Activated CD8-positive, alpha-beta memory T cell treated with anti-CD3 and anti-CD28 coated beads for 4 hours (primary cell): Measurements from ENCODE around the gene GMDS.

Experiments
- DNase-seq, 2 donors: peaks; one replicate each; pipeline ENCODE4 v3.0.0-alpha.2; 2020; ENCODE audit warnings: low read depth in 2 of 2

The GMDS gene

DNA sequence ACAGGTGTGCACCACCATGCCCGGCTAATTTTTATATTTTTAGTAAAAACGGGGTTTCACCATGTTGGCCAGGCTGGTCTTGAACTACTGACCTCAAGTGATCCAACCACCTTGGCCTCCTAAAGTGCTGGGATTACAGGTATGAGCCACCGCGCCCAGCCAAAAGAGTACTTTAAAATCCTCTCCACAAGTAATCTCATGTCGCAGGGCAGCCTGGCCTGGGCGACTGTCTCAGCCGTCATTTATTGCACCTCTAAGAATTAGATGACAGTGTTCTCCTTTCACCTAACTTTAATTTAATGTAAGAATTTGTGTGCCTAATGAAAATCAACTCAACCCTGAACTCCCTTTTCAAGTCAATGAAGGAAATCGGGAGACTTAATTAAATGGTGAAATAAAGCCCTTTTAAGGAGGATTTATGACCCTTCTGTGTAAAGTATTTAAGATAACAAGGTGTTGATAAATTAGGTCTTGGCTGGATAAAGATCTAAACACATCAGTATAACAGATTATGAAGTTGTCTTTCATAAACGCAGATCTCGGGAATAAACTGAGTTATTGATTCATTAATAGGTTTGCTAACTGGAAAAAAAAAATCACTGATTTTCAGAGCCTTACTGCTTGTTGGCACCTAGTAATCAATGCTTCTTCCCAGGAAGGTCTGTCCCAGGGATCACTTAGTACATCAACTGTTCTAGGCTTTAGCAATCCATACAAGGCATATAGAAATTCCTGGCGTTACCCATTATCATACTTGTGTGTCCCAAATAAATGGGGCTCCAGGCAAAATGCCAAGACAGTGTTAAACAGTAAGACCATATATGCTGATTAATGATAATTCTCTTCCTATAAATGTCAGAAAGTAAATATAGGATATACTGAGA lies 209.3 kb downstream of the GMDS start:
- no peak for DNase-seq

DNA sequence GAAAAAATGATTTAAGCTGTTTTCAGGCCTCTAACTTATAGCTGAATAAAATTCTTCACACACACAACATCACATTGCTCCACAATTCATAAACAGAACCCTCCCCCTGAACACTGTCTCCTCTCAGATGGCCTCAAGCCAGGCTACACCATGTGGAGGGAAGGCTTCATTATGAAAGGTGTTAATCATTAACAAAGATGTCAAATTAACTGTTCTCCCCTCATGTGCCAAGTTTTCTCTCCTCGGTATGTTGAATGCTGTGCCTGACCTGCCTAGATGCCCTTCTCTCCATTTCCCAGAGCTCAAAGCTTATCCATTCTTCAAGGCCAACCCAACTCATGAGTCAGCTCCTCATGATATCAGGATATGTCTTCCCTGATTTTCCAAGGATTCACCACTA lies 210.4 kb downstream of the GMDS start:
- DNase-seq, result no peak

DNA sequence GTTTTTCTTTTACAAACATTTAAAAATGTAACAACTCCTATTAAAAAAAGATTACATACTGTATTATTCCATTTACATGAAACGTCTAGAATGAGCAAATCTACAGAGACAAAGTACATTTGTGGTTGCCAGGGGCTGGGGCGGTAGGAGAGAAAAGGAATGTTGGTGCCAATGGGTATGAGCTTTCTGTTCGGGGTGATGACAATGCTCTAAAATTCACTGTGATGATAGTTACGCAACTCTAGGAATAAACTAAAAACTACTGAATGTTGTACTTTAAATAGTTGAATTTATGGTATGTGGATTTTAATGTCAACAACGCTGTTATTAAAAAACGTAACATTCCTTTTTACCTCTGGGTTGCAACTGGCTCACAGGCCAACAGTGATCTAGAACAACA lies 211.1 kb downstream of the GMDS start:
- no peak for DNase-seq

DNA sequence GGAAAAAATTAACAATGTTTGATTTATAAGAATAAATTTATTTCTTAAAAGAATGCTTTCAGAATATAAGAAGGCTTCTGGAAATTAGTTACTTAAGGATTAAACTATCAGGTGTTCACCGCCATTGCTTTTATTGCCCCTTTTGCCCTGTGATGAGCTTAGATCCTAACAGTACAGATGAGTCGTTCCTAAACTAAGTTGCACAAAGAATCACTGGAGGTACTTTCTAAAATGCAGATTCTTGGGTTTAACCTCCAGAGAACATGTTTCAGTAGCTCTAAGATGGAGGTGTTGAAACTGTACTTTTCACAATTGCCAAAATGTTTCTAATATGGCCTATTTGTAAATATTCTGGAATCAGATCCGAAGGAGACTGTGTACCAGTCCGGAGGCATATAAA lies 211.9 kb downstream of the GMDS start:
- no peak for DNase-seq

DNA sequence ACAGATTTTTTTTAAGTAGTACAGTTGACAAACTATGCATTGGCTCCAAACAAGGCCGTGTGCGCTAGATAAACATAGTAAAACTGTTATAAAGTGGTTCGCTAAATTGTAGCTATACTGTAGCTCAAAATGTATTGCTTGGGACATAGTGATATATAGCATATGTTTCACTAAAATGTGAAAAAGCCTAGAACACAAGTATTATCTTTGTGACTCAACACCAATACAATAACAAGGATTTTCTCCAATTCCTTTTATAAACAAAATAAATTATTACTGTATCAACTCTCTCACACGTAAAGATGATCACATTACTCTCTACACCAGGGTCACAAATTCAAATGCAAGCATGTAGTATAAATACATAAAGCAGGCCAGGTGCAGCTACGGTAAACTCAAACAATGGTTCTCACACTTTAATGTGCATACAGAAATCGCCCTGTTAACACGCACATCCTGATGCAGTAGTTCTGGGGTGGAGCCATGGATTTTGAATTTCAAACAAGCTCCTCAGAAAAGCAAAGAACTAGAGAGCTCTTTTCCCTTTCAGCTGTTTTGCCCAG lies 214.6 kb downstream of the GMDS start:
- DNase-seq, result no peak

DNA sequence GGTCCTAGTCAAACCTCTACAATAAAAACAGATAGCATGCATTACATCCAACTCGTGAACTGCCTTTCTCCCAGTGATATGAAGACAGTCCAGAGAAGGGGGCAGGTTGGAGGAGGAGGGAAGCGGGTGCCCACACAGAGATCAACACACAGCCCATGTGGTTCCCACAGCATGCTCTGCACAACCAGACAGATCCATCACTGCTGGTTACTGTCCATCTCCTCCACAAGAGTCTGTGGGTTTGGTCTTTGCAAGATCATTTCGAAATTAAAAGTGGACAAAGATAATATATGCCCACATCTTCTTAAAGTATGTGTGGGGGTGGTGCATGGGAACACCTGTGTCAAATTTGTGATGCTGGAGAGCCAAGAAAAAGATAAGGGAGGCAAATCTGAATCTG lies 215.5 kb downstream of the GMDS start:
- no peak for DNase-seq

DNA sequence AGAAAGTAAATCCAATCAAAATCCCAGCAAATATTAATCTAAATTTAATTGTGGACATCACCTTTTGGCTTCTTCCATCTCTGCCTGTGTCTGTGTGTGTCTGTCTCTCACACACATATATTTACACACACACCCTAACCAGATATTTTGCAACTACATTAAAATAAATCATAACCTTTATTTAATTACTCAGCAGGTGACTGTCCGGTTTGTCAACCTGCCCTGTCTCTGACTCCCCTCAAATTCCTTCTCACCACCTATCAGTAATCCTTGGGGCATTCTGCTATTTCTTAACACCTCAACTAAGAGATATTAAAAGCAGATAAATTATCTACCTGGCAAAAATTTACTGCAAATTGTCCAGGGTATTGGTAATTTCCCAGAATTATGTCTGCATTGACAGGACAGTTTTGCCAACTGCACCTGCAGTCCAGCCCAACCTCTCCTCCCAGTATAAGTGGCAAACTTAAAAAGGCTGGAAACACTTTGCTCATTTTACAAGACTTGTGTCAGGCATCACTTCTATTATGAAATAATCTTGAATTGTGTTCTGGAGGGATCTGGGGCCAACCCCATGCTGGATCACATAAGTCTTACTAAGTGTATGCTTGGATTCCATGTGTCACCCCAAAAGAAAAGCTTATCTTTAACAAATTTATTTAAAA lies 216.1 kb downstream of the GMDS start:
- DNase-seq, result no peak

DNA sequence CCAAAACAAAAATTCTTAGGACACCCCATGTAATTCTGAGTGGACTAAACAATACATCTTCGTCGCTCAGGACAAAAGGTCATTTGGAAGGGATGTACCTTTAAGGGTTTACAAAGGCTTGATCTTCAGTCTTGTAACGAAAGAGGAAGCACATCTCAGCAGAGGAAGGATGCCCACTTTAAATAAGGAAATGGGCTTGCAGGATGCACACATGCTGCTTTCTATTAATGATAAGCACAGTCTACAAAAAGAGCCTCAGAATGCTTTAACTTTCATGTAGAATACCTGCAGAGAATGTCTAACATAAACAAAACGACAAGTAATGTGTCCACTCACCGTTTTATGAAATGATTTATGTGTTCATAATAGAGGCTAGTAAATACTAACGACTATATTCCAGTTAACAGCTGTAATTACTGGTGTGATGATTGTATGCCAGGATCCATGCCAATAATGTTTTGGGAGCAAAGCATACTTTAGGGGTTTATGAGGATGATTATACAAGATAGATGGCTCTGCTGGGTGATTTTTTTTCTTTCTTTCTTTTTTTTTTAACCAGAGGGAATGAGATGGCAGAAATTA lies 216.9 kb downstream of the GMDS start:
- DNase-seq, result no peak

DNA sequence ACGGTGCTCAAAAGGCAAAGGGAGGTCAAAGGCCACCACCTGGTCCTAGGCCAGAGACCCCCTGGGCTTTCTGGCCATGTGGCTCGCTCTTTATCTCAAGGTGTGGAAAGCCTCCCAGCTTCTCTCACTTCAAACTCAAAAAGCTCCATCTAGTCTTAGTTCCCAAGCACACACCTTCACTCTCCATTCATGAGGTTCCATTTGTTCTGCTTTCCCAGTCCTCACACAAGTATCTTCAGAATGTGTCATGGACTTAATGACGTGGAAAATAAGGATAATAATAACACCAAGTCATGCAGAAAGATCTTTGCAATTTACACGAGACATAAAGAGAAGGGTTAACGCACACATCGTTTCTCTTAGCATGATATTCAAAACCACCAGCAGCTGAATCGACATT lies 219.3 kb downstream of the GMDS start:
- DNase-seq, result no peak

DNA sequence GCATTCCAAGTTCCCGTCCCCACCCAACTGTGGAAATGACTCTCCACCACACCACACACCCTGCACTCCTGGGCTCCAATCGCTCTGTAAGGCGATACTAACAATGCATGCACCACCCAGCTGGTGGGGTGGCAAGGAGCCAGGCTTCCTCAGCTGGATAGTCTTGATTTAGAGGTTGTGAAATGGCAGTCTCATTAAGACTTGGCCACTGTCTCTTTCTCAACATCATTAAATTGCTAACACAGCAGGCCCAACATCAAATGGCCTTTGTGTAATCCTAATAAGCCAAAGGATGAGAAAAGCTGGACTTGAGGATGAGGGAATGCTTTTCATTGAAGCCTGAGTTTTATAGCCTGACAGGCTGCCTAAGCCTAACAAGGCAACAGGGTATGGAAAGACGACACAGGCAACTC lies 223.7 kb downstream of the GMDS start:
- DNase-seq, result no peak

DNA sequence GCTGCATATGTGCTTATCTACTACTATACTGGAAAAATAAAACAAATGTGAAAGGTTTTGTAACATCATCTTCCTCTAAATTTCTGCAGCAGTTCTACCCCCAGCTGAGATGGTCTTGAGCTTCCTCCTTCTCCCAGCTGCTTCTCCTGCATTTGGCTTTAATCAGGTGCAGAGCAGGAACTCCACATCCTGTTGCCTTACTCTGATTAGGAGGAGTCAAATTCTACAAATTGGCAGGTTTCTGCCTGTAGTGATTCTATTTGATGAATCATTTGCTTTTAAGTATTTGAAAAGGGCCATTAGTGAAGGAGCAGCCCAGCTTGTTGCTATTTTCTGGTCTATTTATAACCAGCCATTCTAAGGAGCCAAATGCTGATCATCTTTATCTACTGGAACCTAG lies 224.5 kb downstream of the GMDS start:
- DNase-seq, result no peak

DNA sequence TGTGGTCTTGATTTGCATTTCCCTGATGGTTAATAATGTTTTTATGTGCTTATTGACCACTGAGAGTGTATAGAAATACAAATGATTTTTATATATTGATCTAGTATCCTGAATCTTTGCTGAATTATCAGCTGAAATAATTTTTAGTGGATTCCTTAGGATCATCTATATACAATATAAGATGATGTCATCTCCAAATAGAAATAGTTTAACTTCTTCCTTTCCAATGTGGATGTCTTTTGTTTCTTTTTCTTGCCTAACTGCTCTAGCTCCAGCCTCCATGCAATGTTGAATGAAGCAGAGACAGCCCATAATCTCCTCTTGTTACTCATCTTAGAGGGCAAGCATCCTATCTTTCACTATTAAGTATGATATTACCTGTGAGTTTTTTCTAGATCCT lies 226.4 kb downstream of the GMDS start:
- DNase-seq, result no peak

DNA sequence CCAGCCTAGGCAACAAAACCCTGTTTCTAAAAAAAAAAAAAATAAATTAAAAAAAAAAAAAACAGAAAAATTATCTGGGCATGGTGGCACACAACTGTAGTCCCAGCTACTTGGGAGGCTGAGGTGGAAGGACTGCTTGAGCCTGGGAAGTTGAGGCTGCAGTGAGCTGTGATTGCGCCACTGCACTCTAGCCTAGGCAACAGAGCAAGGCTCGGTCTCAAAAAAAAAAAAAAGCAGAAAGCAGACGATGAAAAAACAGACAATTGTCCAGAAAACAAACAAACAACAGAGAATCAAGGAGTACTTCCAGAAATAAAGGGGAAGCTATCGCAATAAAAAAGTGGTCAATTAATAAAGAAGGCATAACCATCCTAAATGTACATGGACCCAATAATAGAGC lies 229.4 kb downstream of the GMDS start:
- no peak for DNase-seq

DNA sequence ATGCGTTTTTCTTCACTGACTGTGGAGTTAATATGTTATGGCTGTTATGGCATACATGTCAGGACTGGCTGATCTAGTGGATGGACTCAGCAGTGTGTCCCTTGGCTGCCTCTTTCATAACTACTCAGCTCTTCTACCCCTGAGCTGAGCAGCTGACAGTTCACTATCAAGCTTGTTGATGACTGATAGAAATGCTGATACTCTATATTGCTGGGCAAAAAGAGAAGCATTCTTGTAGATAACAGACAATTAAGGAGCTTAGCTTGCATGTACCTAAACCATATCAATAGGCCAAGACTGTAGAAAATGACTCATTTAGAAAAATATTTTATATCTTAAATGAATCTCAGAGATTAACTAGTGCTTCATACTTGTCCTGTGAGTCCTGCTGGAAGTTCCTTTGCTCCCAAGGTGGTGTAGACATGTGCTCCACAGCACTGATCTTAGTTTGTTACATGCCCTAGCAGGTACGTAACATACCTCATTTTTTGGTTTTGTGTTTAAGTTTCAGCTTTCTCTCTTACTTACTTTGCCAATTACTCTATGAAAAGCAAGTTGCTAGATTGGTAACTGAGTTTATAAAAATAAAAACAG lies 236.9 kb downstream of the GMDS start:
- DNase-seq, result no peak

DNA sequence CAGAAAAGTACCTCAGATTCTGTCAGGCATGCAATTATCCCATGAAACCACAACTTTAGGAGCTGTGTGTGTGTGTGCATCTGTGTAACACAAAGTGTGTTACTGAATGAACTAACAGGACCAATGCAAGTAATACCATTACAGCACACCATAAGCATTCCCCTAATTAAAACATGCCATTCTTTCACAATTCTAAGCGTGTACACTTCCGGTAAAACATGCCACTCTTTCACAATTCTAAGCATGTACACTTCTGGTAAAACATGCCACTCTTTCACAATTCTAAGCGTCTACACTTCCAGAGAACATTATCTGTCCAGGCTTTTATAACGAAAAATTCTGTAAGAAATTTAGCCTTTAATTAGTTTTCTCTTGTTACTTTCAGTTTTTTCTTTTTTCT lies 238.2 kb downstream of the GMDS start:
- DNase-seq, result no peak

DNA sequence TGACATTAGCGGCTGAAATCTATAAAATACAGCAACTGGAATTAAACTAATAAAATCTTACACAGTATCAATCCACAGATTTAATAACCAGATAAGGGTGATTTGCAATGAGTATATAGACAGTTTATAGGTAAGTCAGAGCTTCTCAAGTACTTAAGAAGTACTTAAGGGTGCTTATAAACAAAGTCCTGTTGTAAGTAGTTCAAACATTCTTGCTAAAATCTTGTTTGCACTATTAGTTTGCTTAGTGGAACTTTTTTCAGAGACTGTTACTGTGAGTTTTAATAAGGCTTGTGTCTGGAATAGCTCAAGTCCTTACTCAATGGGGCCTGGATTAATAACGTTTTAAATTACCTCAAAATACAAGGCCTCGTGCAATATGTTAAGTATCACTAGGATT lies 240.5 kb downstream of the GMDS start:
- DNase-seq, result no peak

DNA sequence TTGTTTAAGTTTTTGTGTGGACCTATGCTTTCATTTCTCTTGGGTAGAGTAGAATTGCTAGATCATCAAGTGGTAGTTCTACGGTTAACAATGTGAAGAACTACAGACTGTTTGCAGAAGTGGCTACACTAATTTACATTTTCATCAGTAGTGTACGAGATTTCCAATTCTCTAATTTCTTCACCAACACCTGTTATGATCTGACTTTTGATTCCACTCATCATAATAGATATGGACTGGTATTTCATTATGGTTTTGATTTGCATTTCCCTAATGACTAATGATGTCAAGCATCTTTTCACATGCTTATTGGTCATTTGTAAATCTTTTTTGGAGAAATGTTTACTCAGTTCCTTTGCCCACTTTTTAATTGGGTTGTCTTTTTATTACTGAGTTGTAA lies 244.4 kb downstream of the GMDS start:
- no peak for DNase-seq

DNA sequence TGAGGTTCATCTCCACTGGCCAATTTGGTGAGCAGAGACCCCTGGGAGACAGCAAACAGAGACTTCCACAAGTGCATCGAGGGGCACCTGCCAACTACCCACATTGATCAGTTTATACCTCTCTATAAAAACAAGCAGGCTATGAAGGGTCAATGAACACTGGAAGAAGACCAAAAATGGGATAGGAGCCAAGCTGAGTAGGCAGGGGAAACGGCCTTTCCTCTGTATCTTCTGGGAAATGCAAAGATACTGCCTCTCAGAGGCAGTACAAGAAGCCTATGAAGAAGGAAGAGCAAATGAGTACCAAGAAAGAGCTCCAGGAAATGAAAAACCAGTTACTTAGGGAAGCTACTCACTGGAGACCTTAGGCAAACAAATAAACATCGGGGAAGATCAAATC lies 247.7 kb downstream of the GMDS start:
- DNase-seq, result no peak

DNA sequence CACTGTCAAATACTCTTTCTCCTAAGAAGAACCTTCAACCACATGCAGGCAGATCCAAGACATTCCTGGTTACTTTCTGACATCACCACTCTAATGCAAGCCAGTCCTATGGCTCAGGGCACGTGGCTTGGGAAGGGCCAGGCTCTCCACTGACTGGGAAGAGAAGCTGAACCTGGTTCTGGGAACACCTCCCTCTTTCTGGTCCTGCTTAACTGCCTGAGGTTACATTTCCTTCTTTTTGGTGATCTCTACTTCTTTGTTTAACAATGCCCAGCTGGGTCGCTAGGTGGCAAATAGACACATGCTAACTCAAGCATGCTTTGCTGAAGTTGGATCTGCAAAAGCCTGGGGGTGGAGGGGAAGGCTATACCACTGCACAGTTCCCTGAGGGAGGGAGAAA lies 249.8 kb downstream of the GMDS start:
- DNase-seq, result no peak

DNA sequence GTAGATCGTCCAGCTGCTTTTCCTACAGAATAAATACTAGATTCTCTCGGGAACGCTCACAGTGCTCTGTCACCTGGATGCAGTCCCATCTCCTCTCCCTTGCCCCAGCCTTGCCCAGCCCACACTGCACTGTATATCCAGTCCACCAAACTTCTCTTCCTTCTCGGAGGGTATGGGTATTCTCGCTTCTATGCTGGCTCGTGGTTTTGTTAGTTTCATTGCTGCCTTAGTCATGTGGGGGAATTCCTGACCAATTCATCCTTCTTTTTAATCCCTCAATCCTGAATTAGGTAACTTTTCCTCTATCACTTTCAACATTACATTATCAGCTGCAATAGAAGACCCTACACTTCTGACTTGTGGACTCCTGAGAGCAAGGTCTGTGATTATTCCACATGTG lies 252.4 kb downstream of the GMDS start:
- no peak for DNase-seq

DNA sequence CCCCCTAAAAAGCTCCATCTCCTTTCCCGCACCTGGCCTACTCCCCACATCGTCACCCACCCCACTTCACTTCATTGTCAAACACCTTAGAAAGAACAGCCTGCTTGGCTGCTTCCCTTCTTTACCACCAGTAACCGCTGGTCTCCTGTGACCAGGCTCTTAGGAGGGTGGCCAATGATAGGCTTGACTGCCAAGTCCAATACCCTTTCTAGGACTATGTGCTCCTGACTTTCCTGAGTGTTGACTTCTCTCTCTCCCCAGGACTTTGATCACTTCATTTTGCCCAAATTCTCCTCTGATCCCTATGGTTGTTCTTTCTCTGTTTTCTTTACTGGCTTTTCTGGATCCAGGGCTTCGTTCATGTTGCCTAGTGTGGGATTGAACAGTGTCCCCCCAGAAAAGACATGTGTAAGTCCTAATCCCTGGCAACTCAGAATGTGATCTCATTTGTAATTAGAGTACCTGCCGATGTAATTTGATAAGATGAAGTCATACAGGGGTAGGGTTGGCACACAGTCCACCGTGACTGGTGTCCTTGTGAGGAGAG lies 254.0 kb downstream of the GMDS start:
- no peak for DNase-seq

DNA sequence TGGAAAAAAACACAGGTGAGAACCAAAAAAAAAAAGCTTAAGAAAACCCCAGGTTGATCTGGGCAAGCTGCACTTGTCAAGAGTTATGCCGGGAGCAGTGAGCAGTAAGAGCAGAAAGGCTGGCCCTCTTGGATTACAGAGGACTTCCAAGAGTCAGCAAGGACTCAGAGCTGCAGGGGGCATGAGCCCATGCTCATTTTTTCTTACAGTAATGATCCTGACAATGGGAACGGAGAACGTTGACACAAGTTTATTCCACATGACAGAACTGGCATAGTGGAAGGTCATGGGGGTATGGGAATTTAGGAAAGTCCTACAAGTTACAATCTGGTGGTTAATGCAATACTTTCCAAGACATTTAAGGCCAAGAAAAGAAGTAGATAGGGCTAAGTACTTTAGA lies 256.6 kb downstream of the GMDS start:
- no peak for DNase-seq
